Astrocyte (in vitro differentiated cells and primary cell): ENCODE measurements around the gene STAC2. TPM values are rescaled to one million over a fixed set of nuclear protein-coding genes. Genes with fewer than 3 reads are reported as not detected.
"Not testable (repeated sequence)": the region's sequence is repeated elsewhere in the genome, so short reads cannot be mapped to it uniquely, and the experiment has no call there.

Source experiments
- DNase-seq: peaks from one replicate; pipeline ENCODE4 v3.0.0-alpha.2; 2010; ENCODE audit warnings: low read depth
- FAIRE-seq: peaks from 2 replicates; lab custom pipeline; 2011; peaks lifted over from hg19 to GRCh38; lab: Jason Lieb, UNC
- H2AFZ ChIP-seq: 2 replicates; pipeline ENCODE4 v1.6.0; 2012; ENCODE audit warnings: low read depth, low read length, inconsistent platforms
- H3K27ac ChIP-seq: 2 replicates; pipeline ENCODE4 v1.5.1; 2011; ENCODE audit warnings: low read depth, low read length, inconsistent platforms
- H3K27me3 ChIP-seq: 2 replicates; pipeline ENCODE4 v1.6.0; 2011; ENCODE audit warnings: low read length, inconsistent platforms; ENCODE audit not compliant: insufficient read depth
- H3K36me3 ChIP-seq: 2 replicates; pipeline ENCODE4 v1.5.1; 2011; ENCODE audit warnings: low read length, inconsistent platforms; ENCODE audit not compliant: insufficient read depth
- H3K4me1 ChIP-seq: 2 replicates; pipeline ENCODE4 v1.5.1; 2011; ENCODE audit warnings: low read length, inconsistent platforms; ENCODE audit not compliant: insufficient read depth
- H3K4me2 ChIP-seq: 2 replicates; pipeline ENCODE4 v1.6.0; 2012; ENCODE audit warnings: low read length, inconsistent platforms
- H3K4me3 ChIP-seq: 2 replicates; pipeline ENCODE4 v1.5.1; 2011; ENCODE audit warnings: low read depth, mild to moderate bottlenecking, low read length, inconsistent platforms; ENCODE audit not compliant: insufficient read depth
- H3K79me2 ChIP-seq: 2 replicates; pipeline ENCODE4 v1.6.0; 2012; ENCODE audit warnings: mild to moderate bottlenecking, low read length, inconsistent platforms; ENCODE audit not compliant: insufficient read depth
- H3K9ac ChIP-seq: 2 replicates; pipeline ENCODE4 v1.6.0; 2012; ENCODE audit warnings: mild to moderate bottlenecking, low read length, inconsistent platforms
- H3K9me3 ChIP-seq: 2 replicates; pipeline ENCODE4 v1.5.1; 2012; ENCODE audit warnings: low read depth, mild to moderate bottlenecking, low read length, inconsistent platforms; ENCODE audit not compliant: insufficient read depth
- H4K20me1 ChIP-seq: 2 replicates; pipeline ENCODE4 v1.6.0; 2012; ENCODE audit warnings: low read length, inconsistent platforms; ENCODE audit not compliant: insufficient read depth
- H3K27ac Mint-ChIP-seq: one replicate; pipeline ENCODE4 v1.8.0; 2021; ENCODE audit warnings: mild to moderate bottlenecking, mixed read lengths; ENCODE audit not compliant: unreplicated experiment
- H3K27me3 Mint-ChIP-seq: one replicate; pipeline ENCODE4 v1.8.0; 2021; ENCODE audit warnings: low read depth, mixed read lengths; ENCODE audit not compliant: unreplicated experiment
- H3K36me3 Mint-ChIP-seq: one replicate; pipeline ENCODE4 v1.8.0; 2021; ENCODE audit warnings: low read depth, mixed read lengths; ENCODE audit not compliant: unreplicated experiment
- H3K4me1 Mint-ChIP-seq: one replicate; pipeline ENCODE4 v1.8.0; 2021; ENCODE audit warnings: low read depth, mixed read lengths; ENCODE audit not compliant: unreplicated experiment
- H3K4me3 Mint-ChIP-seq: one replicate; pipeline ENCODE4 v1.8.0; 2021; ENCODE audit warnings: mild to moderate bottlenecking, moderate library complexity, mixed read lengths; ENCODE audit not compliant: unreplicated experiment
- H3K9me3 Mint-ChIP-seq: one replicate; pipeline ENCODE4 v1.8.0; 2021; ENCODE audit warnings: mild to moderate bottlenecking, mixed read lengths; ENCODE audit not compliant: unreplicated experiment
- CTCF ChIP-seq: IDR thresholded peaks from 2 replicates; pipeline ENCODE4 v1.5.1; 2011; ENCODE audit warnings: low read depth, mild to moderate bottlenecking, inconsistent platforms, low read length, moderate library complexity; ENCODE audit not compliant: insufficient read depth
- EZH2 ChIP-seq: IDR thresholded peaks from 2 replicates; pipeline ENCODE4 v1.6.1; 2012; ENCODE audit warnings: mild to moderate bottlenecking, low read length, inconsistent platforms; ENCODE audit not compliant: insufficient read depth
- total RNA-seq: library from RNA; stranded (reverse); gene quantifications from 2 replicates; pipeline ENCODE4 v1.2.1, GENCODE V29; 2021

Gene STAC2
- total RNA-seq, 1 donor from 2014 or later: not detected

DNA sequence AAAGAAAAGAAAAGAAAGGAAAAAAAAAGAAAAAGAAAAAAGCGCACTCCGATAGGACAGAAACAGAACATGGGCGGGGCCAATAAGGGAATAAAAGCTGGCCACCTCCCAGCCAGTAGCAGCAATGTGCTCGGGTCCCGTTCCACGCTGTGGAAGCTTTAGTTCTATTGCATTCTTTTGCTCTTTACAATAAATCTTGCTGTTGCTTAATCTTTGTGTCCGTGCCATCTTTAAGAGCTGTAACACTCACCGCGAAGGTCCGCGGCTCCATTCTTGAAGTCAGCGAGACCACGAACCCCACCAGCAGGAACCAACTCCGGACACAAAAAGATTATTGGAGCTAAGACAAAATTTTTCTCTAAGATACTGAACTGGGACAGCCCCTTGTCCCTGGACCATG, 56.6 kb downstream of the STAC2 start:
- DNase-seq: no peak

GRCh38 chr17:39168503-39168902, 57.2 kb downstream of the STAC2 start:
- H3K27me3 ChIP-seq: peaks cover 34% of the 10 kb centered on the region
- not testable (repeated sequence) for H3K36me3 ChIP-seq, H3K4me1 Mint-ChIP-seq, H3K9me3 ChIP-seq, FAIRE-seq, H3K4me3 ChIP-seq, DNase-seq, H3K36me3 Mint-ChIP-seq, H3K4me3 Mint-ChIP-seq, H3K4me2 ChIP-seq, H3K4me1 ChIP-seq, H2AFZ ChIP-seq, H3K79me2 ChIP-seq, H4K20me1 ChIP-seq, H3K27ac Mint-ChIP-seq, H3K9me3 Mint-ChIP-seq, H3K27ac ChIP-seq, H3K9ac ChIP-seq
- peaks cover 32% of the 10 kb centered on the region for H3K27me3 Mint-ChIP-seq

More for the DNA sequence above, 56.6 kb downstream of the STAC2 start:
- Histone ChIP-seq H3K4me2 (no peak overlapping the region), H2AFZ (no peak overlapping the region), H3K27ac (no peak overlapping the region), H3K36me3 (no peaks in the 10 kb centered on the region), H3K79me2 (no peaks in the 10 kb centered on the region), H3K9ac (no peak overlapping the region), H3K4me1 (peaks cover 4% of the 10 kb centered on the region), H4K20me1 (peaks cover 5% of the 10 kb centered on the region), H3K9me3 (no peaks in the 10 kb centered on the region), H3K27me3 (peaks cover 34% of the 10 kb centered on the region), H3K4me3 (no peak overlapping the region)
- no peaks in the 10 kb centered on the region for H3K9me3 Mint-ChIP-seq
- no peak for FAIRE-seq
- peaks cover 5% of the 10 kb centered on the region for H3K4me1 Mint-ChIP-seq
- no peak for TF ChIP-seq EZH2
- H3K36me3 Mint-ChIP-seq: peaks cover 2% of the 10 kb centered on the region
- H3K4me3 Mint-ChIP-seq: no peak overlapping the region
- peaks cover 31% of the 10 kb centered on the region for H3K27me3 Mint-ChIP-seq
- H3K27ac Mint-ChIP-seq: no peak overlapping the region

DNA sequence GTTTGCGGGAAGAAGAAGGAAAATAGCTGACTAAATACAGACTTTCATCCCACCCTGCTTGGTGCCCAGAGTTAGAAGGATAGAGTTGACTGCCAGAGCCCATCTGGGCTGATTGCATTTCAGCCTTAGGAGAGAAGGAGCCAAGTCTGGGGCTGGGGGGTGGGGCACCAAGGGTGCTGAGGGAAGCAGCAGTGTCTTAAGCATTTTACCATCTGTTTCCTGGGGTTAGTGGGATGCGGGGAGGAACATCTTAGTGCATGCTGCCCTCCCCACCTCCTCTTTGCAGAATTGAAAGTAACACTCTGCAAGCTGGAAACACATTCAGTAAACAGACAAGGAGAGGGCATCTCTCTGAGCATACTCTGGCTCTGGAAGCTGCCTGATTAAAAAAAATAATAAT, 58.3 kb downstream of the STAC2 start:
- Mint-ChIP-seq H3K27ac (no peak overlapping the region), H3K27me3 (peaks cover 37% of the 10 kb centered on the region), H3K4me3 (no peak overlapping the region), H3K4me1 (peaks cover 5% of the 10 kb centered on the region), H3K36me3 (peaks cover 2% of the 10 kb centered on the region), H3K9me3 (no peaks in the 10 kb centered on the region)
- H3K36me3 ChIP-seq: no peaks in the 10 kb centered on the region
- no peaks in the 10 kb centered on the region for H3K79me2 ChIP-seq
- H3K4me1 ChIP-seq: peaks cover 4% of the 10 kb centered on the region
- FAIRE-seq (no peak), DNase-seq (no peak)
- no peak overlapping the region for H3K4me3 ChIP-seq
- H3K9ac ChIP-seq: no peak overlapping the region
- H4K20me1 ChIP-seq: no peaks in the 10 kb centered on the region
- no peaks in the 10 kb centered on the region for H3K9me3 ChIP-seq
- no peak for TF ChIP-seq EZH2
- no peak for TF ChIP-seq CTCF
- no peak overlapping the region for H2AFZ ChIP-seq
- H3K4me2 ChIP-seq: no peak overlapping the region
- no peak overlapping the region for H3K27ac ChIP-seq
- H3K27me3 ChIP-seq: peaks cover 34% of the 10 kb centered on the region
